NB4 (cell line): ENCODE data around the gene SND1.

Experiments
- DNase-seq: peaks from one replicate; pipeline ENCODE4 v3.0.0; 2010; ENCODE audit warnings: low read depth
- H3K4me3 ChIP-seq: one replicate; pipeline ENCODE4 v1.5.1; 2011; ENCODE audit warnings: mild to moderate bottlenecking, low read depth, low read length, moderate library complexity
- MYC ChIP-seq: IDR thresholded peaks from 2 replicates; pipeline ENCODE4 v1.6.1; 2011; ENCODE audit warnings: low read depth, low read length
- POLR2A ChIP-seq: IDR thresholded peaks from 2 replicates; pipeline ENCODE4 v1.6.1; 2011; ENCODE audit warnings: mild to moderate bottlenecking; ENCODE audit not compliant: insufficient read length; ENCODE audit errors: extremely low read depth
- TF ChIP-seq, protein P1 (sequence below): IDR thresholded peaks from 2 replicates; pipeline ENCODE4 v1.6.1; 2011; ENCODE audit warnings: low read depth, low read length
- TF ChIP-seq, protein P2 (sequence below): IDR thresholded peaks from one replicate; pipeline ENCODE4 v1.5.1; 2012; ENCODE audit warnings: low read depth, low read length

The SND1 gene

DNA sequence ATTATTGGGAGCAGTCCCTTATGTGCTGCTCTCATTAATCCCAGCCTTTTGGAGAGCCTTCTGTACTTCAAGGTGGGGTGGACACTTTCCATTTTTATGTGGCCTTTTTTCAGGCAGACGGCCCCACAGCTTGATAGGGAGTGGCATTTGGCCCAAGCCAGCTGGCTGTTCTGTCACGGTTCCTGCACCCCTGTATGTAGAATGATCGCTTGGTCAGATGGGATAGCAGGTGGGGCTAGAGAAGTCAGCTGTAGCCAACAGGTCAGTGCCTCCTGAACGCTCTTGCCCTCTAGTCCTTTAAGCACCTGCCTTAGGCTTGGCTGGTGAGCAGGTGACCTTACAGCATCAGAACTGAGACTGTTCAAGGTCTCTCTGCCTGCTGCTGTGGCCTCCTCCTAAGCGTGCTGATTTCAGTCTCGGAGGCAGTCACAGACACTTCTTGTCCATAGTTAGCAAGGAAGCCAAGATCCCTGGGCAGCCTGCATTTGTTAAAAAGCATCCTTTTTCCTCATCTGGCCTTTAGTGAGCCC, 283.9 kb downstream of the SND1 start:
- no peak overlapping the region for H3K4me3 ChIP-seq
- TF ChIP-seq, protein P1, sequence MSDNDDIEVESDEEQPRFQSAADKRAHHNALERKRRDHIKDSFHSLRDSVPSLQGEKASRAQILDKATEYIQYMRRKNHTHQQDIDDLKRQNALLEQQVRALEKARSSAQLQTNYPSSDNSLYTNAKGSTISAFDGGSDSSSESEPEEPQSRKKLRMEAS, result no peak
- TF ChIP-seq MYC (no peak), POLR2A (no peak)
- TF ChIP-seq, protein P2, sequence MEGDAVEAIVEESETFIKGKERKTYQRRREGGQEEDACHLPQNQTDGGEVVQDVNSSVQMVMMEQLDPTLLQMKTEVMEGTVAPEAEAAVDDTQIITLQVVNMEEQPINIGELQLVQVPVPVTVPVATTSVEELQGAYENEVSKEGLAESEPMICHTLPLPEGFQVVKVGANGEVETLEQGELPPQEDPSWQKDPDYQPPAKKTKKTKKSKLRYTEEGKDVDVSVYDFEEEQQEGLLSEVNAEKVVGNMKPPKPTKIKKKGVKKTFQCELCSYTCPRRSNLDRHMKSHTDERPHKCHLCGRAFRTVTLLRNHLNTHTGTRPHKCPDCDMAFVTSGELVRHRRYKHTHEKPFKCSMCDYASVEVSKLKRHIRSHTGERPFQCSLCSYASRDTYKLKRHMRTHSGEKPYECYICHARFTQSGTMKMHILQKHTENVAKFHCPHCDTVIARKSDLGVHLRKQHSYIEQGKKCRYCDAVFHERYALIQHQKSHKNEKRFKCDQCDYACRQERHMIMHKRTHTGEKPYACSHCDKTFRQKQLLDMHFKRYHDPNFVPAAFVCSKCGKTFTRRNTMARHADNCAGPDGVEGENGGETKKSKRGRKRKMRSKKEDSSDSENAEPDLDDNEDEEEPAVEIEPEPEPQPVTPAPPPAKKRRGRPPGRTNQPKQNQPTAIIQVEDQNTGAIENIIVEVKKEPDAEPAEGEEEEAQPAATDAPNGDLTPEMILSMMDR, result no peak
- DNase-seq, result no peak

DNA sequence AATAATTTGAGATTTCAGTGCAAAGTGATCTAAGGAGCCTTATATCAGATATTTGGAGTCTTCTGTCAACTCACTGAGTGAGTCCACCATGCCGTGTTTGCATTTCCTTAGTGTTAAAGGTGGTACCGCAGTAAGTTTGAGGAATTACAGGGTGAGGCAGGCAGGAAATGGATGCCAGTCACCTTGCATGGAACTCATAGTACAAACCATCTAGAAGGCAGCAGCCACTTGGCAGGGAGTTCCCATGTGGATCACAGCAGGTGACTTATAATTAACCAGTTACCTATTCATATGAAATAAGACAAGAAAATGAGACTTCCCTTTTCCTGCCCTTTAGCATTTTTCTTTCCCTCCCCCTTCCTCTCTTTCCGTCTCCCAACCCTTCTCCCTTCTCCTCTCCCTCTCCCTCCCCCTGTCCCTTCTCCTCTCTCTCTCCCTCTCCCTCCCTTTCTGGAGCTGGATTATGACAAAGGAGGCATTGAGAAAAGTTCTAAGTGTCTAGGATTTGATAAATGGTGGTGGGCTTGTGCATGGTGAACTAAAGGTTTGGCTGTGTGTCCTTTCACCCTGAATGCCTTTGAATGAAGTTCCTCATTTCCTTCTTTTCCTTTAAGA, 285.2 kb downstream of the SND1 start:
- TF ChIP-seq, protein P1, result no peak
- TF ChIP-seq, protein P2, result no peak
- TF ChIP-seq MYC (no peak), POLR2A (no peak)
- no peak overlapping the region for H3K4me3 ChIP-seq
- no peak for DNase-seq

DNA sequence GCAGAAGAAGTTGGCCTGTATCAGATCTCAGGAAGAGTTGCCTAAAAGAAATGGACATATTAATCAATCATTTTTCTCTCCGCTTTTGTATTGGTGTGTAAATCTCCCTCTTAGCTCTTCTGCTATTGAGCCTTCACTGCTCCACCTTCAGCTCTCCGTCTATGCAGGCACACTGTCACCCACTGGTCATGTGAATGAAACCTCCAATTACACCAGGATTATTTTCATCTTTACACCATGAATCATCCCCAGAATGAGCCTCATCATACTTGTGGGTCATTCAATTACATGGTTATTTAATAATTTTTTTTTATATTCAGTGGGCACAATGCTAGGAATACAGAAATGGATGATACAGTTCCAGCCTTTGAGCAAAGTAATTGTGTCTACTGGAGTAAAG, 286.6 kb downstream of the SND1 start:
- H3K4me3 ChIP-seq, result no peak overlapping the region
- no peak for TF ChIP-seq POLR2A
- DNase-seq, result no peak

DNA sequence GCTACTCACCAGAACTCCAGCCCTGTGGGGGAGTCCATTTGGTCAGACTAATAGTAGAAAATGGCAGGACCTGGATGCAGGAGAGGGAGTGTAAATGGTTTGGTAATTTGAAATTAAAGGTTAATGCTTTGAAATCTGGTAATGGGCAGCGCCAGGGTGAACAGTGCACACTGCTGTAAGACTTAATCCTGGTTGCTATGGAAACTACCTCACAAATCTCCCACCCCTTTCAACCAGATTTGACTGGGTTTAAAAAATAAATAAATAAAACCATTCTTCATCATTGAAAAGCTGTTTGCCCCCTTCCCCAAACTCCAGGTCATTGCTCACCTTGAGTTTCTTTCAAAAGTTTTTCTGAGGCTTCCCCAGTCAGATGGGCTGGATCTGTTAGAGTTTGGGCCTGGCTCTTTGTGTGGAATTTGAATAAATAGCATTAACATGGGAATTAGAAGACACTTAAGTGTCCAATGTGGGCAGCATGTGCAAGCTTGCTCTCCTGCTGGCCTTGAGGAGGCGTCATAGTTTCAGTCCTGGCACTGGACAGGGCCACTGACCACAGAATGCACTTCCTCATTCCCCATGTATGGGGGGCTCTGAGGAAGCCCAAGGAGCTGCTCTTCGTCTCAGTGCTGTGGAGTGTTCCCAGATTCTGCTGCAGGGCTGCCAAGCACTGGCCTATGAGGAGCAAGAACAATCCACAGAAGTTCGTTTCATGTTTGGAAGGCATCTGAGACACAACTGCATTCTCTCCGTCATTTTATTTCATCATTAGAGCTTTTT, 288.6 kb downstream of the SND1 start:
- TF ChIP-seq MYC, result no peak
- TF ChIP-seq, protein P1, result no peak
- TF ChIP-seq POLR2A, result no peak
- TF ChIP-seq, protein P2, result no peak
- peak; percentile 18 for DNase-seq

DNA sequence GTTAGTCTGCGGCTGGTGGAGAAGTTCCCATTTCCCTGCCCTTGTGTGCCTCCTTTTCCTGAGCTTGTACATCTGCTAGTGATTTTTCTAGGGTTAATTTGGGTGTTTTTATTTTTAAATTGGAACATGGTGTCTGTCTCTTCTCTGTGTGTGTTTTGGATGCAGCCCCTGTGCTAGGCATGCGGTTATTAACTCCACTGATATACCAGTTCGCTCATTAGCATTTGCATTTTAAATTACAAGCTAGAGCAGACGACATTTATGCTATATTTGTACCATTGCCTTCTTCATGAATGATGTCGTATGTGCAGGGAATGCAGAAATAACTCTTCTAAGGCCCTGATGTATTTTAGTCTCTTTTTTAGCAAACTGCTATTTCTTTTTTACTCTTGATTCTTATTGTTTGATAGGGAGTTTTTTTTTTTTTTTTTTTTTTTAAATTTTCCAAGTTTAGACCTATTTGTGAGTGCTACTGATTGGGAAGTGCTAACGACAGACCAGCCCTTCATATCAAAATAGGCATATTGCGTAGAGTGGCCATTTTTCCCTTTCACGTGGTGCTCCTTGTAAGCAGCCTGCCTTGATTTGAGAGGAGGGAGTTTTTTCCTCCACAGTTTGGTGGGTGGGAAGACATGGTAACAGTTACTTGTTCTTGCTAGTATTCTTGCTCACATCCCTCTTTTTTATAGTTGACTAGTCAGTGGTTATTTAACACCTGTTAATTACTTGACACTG, 289.6 kb downstream of the SND1 start:
- TF ChIP-seq POLR2A (no peak), MYC (no peak)
- TF ChIP-seq, protein P2, result no peak
- TF ChIP-seq, protein P1, result no peak
- no peak overlapping the region for H3K4me3 ChIP-seq
- no peak for DNase-seq

More for the DNA sequence above, 288.6 kb downstream of the SND1 start:
- no peak overlapping the region for H3K4me3 ChIP-seq
